Subcutaneous adipose tissue (tissue), 4 donors: Measurements from ENCODE around the gene USP51. TPM values are rescaled to one million over a fixed set of nuclear protein-coding genes. Genes with fewer than 3 reads are reported as not detected.

ENCODE experiments used
- small RNA-seq: library from RNA; depleted of rRNA; stranded (forward); fragments of <200 nt; gene quantifications from one replicate; pipeline ENCODE3, GENCODE V24; 2016
- total RNA-seq, 4 donors: library from RNA; depleted of rRNA; stranded (reverse); fragments of >200 nt; gene quantifications; one replicate each; pipeline ENCODE4 v1.1.0, GENCODE V29; 2016
- TF ChIP-seq, protein P1 (sequence below): fragments of 450-650 bp; IDR thresholded peaks from one replicate; pipeline ENCODE4 v1.5.1; 2016; ENCODE audit warnings: low read depth, mild to moderate bottlenecking, control low read depth, antibody characterized with exemption, moderate library complexity

The USP51 gene
- total RNA-seq, 4 donors from 2014 or later, result 0.94 to 3.1 (median 2.3) TPM

DNA sequence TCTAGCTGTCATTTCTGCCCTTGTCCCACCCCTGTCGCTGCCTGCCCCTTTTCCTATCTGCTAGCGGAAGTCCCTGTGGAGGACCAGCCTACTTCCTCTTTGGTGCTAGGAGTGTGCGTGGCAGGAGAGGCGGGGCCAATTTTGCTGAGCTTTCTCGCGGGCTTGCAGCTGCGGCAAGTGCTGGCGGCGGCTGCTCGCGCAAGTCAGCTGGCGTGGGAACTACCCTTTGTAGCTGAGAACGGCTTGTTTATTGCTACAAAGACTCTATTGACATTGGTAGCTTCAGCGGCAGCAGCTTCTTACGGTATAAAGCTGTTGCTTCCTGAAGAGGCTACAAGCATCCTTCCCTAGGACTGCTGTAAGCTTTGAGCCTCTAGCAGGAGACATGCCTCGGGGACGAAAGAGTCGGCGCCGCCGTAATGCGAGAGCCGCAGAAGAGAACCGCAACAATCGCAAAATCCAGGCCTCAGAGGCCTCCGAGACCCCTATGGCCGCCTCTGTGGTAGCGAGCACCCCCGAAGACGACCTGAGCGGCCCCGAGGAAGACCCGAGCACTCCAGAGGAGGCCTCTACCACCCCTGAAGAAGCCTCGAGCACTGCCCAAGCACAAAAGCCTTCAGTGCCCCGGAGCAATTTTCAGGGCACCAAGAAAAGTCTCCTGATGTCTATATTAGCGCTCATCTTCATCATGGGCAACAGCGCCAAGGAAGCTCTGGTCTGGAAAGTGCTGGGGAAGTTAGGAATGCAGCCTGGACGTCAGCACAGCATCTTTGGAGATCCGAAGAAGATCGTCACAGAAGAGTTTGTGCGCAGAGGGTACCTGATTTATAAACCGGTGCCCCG, 37.4 kb downstream of the USP51 start, which contains the start of gene MAGEH1:
Gene MAGEH1 (plus strand): TSS at position 138 of the 843 bp plus-strand sequence. CDS start 248 bp downstream, at position 386.
- TF ChIP-seq, protein P1, sequence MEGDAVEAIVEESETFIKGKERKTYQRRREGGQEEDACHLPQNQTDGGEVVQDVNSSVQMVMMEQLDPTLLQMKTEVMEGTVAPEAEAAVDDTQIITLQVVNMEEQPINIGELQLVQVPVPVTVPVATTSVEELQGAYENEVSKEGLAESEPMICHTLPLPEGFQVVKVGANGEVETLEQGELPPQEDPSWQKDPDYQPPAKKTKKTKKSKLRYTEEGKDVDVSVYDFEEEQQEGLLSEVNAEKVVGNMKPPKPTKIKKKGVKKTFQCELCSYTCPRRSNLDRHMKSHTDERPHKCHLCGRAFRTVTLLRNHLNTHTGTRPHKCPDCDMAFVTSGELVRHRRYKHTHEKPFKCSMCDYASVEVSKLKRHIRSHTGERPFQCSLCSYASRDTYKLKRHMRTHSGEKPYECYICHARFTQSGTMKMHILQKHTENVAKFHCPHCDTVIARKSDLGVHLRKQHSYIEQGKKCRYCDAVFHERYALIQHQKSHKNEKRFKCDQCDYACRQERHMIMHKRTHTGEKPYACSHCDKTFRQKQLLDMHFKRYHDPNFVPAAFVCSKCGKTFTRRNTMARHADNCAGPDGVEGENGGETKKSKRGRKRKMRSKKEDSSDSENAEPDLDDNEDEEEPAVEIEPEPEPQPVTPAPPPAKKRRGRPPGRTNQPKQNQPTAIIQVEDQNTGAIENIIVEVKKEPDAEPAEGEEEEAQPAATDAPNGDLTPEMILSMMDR, result no peak

DNA sequence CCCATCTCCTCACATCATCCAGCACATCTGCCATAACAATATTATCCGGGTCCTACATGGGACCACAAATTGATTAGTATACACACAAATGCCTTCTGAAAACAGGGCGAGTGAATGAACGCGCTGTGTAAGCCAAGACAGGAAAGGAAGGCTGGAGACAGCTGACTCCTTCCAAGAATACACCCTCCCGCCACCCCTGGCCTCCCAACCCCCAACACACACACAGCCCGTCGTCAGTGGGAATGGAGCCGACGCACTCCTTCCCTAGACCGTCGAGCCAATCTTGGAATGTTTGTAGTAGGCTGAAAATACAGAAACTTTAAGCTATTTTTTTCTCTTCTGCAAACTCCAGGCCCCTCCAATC, 38.0 kb downstream of the USP51 start:
- TF ChIP-seq, protein P1, result no peak

DNA sequence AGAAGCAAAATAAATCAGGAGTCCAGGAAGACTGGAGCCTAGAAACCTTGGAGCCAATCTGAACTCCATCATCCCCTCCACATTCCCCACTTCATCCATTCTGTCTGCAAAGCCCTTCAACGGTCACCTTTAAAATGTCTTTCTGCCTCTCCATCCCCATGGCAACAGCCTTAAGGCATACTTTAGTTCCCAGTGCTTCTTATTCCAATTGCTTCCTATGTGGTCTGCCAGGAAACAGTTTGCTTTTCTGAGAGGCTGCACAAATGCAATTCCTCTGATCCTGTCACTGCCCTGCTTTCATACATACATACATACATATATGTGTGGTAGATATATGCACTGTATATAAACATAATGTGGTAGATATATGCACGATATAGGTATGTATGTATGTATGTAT, 38.5 kb downstream of the USP51 start:
- TF ChIP-seq, protein P1, result no peak

DNA sequence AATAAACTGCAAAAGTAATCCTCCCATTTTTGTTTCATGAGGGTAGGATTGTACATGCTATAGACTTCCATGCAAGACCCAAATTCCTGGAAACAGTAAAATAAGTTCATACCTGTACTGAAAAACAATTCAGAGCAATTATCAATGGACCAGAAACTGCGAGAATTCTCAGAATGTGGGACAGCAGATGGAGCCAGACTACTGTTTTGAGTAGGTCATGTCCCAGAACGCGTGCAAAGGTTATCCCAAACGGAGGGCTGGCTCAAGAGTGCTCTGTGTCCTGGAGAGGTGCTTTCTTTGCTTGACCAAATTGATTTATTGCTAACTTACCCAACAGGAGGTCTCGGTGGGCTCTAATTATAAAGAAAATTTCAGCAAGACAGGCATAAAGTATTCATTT, 39.4 kb downstream of the USP51 start:
- TF ChIP-seq, protein P1, result no peak

Small RNAs within 50 kb of the gene (small RNA-seq; reads per million reads assigned to genes)
- gene MIR4536-2, result not detected

Other genes starting within 250 kb of the USP51 start
- gene PAGE3, start 224.9 kb downstream of the USP51 start, total RNA-seq, result not detected
- 10 to 100 TPM; 19.6 to 26.3 (median 24.7) TPM for gene MAGEH1, start 37.7 kb downstream of the USP51 start, total RNA-seq
- not detected for gene FOXR2, start 133.6 kb upstream of the USP51 start, total RNA-seq
- gene RRAGB, start 227.9 kb upstream of the USP51 start, total RNA-seq, result 10 to 100 TPM; 12.4 to 31.7 (median 22.2) TPM